Astrocyte of the spinal cord (primary cell): ENCODE results near the gene PLA2G4B.
A peak's percentile ranks its signal among the peaks of the same experiment; 100 is the strongest.

Experiments
- DNase-seq: peaks from one replicate; pipeline ENCODE4 v3.0.0; 2011; ENCODE audit warnings: low read depth, low spot score
- H3K4me3 ChIP-seq: 2 replicates; pipeline ENCODE4 v1.5.1; 2011; ENCODE audit warnings: low read depth, mild to moderate bottlenecking, low read length, moderate library complexity
- CTCF ChIP-seq: IDR thresholded peaks from 2 replicates; pipeline ENCODE4 v1.5.1; 2012; ENCODE audit warnings: low read depth, mild to moderate bottlenecking, low read length, inconsistent platforms
- in situ Hi-C: cut with HindIII; loops from 2 replicates; pipeline ENCODE4 v1.10.0; 2017; ENCODE audit warnings: low sequenced_read_pairs

The PLA2G4B gene

GRCh38 chr15:41878355-41878699 lies 39.7 kb downstream of the PLA2G4B start:
- no peak for DNase-seq
- in situ Hi-C loops, result no loop called here
- no peak for TF ChIP-seq CTCF
- H3K4me3 ChIP-seq, result no peak overlapping the region

- no peak for DNase-seq
- in situ Hi-C loops, result no loop called here
- no peak overlapping the region for H3K4me3 ChIP-seq
- TF ChIP-seq CTCF, result no peak
These were observed 40.7 kb downstream of the PLA2G4B start for GRCh38 chr15:41879321-41879845.

GRCh38 chr15:41880156-41880877 lies 41.7 kb downstream of the PLA2G4B start:
- H3K4me3 ChIP-seq, result no peak overlapping the region
- TF ChIP-seq CTCF, result no peak
- in situ Hi-C loops, result no loop called here
- DNase-seq, result no peak

- no peak overlapping the region for H3K4me3 ChIP-seq
- no peak for DNase-seq
- no peak for TF ChIP-seq CTCF
- in situ Hi-C loops, result no loop called here
These were observed 42.4 kb downstream of the PLA2G4B start for GRCh38 chr15:41881086-41881485.

GRCh38 chr15:41881550-41881919 lies 42.9 kb downstream of the PLA2G4B start:
- H3K4me3 ChIP-seq, result no peak overlapping the region
- TF ChIP-seq CTCF, result no peak
- no peak for DNase-seq
- in situ Hi-C loops, result no loop called here

- no peak for TF ChIP-seq CTCF
- DNase-seq, result peak; percentile 22
- in situ Hi-C loops, result no loop called here
- H3K4me3 ChIP-seq, result no peak overlapping the region
These were observed 43.5 kb downstream of the PLA2G4B start for GRCh38 chr15:41881920-41882688.
